ENCODE results near the gene ZNF83. TPM values are rescaled to one million over a fixed set of nuclear protein-coding genes. Genes with fewer than 3 reads are reported as not detected.
"Not testable (repeated sequence)": the region's sequence is repeated elsewhere in the genome, so short reads cannot be mapped to it uniquely, and the experiment has no call there.

The ZNF83 gene
- total RNA-seq, 1 experiment from 2014 or later, result 45.4 TPM

- ChIA-PET CTCF (no interaction called here), POLR2A (ENCODE audit: unreplicated experiment) (no interaction called here)
- H3K9me3 ChIP-seq (ENCODE audit: low read length), result no peaks in the 10 kb centered on the region
Measured at GRCh38 chr19:52685811-52686210, 47.7 kb upstream of the ZNF83 start.

GRCh38 chr19:52681216-52681615 is 43.1 kb upstream of the ZNF83 start:
- peaks cover 11% of the 10 kb centered on the region for H3K4me1 ChIP-seq (ENCODE audit: insufficient read depth, low read length)
- DNase-seq; H3K9ac ChIP-seq (ENCODE audit: low read length); H3K27me3 ChIP-seq (ENCODE audit: low read length); H4K20me1 ChIP-seq (ENCODE audit: low read length); H3F3A ChIP-seq (ENCODE audit: low read length, unreplicated experiment); H2AFZ ChIP-seq (ENCODE audit: low read length); ATAC-seq; BruUV-seq (replicated peaks); CTCF ChIA-PET; intact Hi-C loops (cut with micrococcal nuclease); H3K27ac ChIP-seq (ENCODE audit: low read length); H3K9me3 ChIP-seq (ENCODE audit: low read length); H3K4me2 ChIP-seq (ENCODE audit: low read length); H3K9me2 ChIP-seq (replicated peaks; ENCODE audit: low read length); H3K4me3 ChIP-seq (ENCODE audit: low read length): not testable (repeated sequence)
- peaks cover 53% of the 10 kb centered on the region for H3K36me3 ChIP-seq (ENCODE audit: low read depth, low read length)
- peaks cover 84% of the 10 kb centered on the region for H3K79me2 ChIP-seq (ENCODE audit: low read length)
- POLR2A ChIA-PET (ENCODE audit: unreplicated experiment), result interaction anchor here (0.6 kb wide), 1 partner anchor 115 kb away, joined by 3 read pairs; no protein-coding TSS in a partner anchor

More at GRCh38 chr19:52685811-52686210, 47.7 kb upstream of the ZNF83 start:
- no peak overlapping the region for H3K9ac ChIP-seq (ENCODE audit: low read length)
- DNase-seq, result peak; percentile 42
- H4K20me1 ChIP-seq (ENCODE audit: low read length), result no peaks in the 10 kb centered on the region
- no peaks in the 10 kb centered on the region for H3K9me2 ChIP-seq (replicated peaks; ENCODE audit: low read length)
- no peak for ATAC-seq
- intact Hi-C loops (cut with micrococcal nuclease), result no loop called here
- H3K4me3 ChIP-seq (ENCODE audit: low read length), result no peak overlapping the region
- no peak overlapping the region for H2AFZ ChIP-seq (ENCODE audit: low read length)
- H3K27ac ChIP-seq (ENCODE audit: low read length), result no peak overlapping the region
- no TSS peak for BruUV-seq (replicated peaks)
- H3K4me2 ChIP-seq (ENCODE audit: low read length), result peak overlapping the region; percentile 54
- H3K36me3 ChIP-seq (ENCODE audit: low read depth, low read length), result peaks cover 28% of the 10 kb centered on the region
- peaks cover 34% of the 10 kb centered on the region for H3K4me1 ChIP-seq (ENCODE audit: insufficient read depth, low read length)
- TF ChIP-seq EZH2 (IDR thresholded peaks at IDR 0.05; ENCODE audit: low read length, unreplicated experiment), result no peak
- TF ChIP-seq CTCF (conservative IDR thresholded peaks at IDR 0.05; ENCODE audit: low read depth, low read length), result no peak
- TF ChIP-seq EZH2phosphoT487 (IDR thresholded peaks at IDR 0.05; ENCODE audit: borderline replicate concordance, low read length), result no peak
- peaks cover 83% of the 10 kb centered on the region for H3K79me2 ChIP-seq (ENCODE audit: low read length)
- H3F3A ChIP-seq (ENCODE audit: low read length, unreplicated experiment), result no peaks in the 10 kb centered on the region
- no peaks in the 10 kb centered on the region for H3K27me3 ChIP-seq (ENCODE audit: low read length)

DNA sequence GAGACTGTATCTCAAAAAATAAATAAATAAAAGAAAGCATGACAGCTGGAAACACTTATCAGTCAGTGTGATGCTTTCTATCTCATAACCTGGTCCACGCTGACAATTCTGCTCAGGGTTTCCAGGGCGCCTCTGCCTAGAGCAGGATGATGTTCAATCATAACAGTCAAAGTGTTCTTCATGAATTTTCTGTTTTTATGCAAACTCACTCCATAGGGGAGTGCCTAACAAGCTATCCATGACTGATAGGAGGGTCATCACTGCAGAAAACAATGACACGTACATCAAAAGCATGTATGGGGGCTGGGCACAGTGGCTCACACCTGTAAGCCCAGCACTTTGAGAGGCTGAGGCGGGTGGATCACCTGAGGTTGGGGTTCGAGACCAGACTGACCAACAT is 41.4 kb upstream of the ZNF83 start:
- Histone ChIP-seq H3K27me3 (ENCODE audit: low read length) (no peaks in the 10 kb centered on the region), H3K4me1 (ENCODE audit: insufficient read depth, low read length) (no peaks in the 10 kb centered on the region), H3K4me3 (ENCODE audit: low read length) (no peak overlapping the region), H3K4me2 (ENCODE audit: low read length) (no peak overlapping the region), H3K9ac (ENCODE audit: low read length) (no peak overlapping the region), H4K20me1 (ENCODE audit: low read length) (no peaks in the 10 kb centered on the region), H3K27ac (ENCODE audit: low read length) (no peak overlapping the region), H3K9me2 (replicated peaks; ENCODE audit: low read length) (no peaks in the 10 kb centered on the region), H2AFZ (ENCODE audit: low read length) (no peak overlapping the region), H3K36me3 (ENCODE audit: low read depth, low read length) (peaks cover 55% of the 10 kb centered on the region), H3K79me2 (ENCODE audit: low read length) (peaks cover 82% of the 10 kb centered on the region), H3F3A (ENCODE audit: low read length, unreplicated experiment) (no peaks in the 10 kb centered on the region), H3K9me3 (ENCODE audit: low read length) (no peaks in the 10 kb centered on the region)
- DNase-seq (peak; percentile 15), ATAC-seq (no peak)
- intact Hi-C loops (cut with micrococcal nuclease), result loop anchor here (10.0 kb wide), 1 partner anchor 45 kb away; no protein-coding TSS in a partner anchor
- ChIA-PET CTCF (no interaction called here), POLR2A (ENCODE audit: unreplicated experiment) (no interaction called here)
- TF ChIP-seq EZH2phosphoT487 (IDR thresholded peaks at IDR 0.05; ENCODE audit: borderline replicate concordance, low read length) (no peak), EZH2 (IDR thresholded peaks at IDR 0.05; ENCODE audit: low read length, unreplicated experiment) (no peak), CTCF (conservative IDR thresholded peaks at IDR 0.05; ENCODE audit: low read depth, low read length) (no peak)
- BruUV-seq (replicated peaks), result no TSS peak

GRCh38 chr19:52675239-52675638 is 37.1 kb upstream of the ZNF83 start:
- H3K27ac ChIP-seq (ENCODE audit: low read length); H4K20me1 ChIP-seq (ENCODE audit: low read length); BruUV-seq (replicated peaks); H3F3A ChIP-seq (ENCODE audit: low read length, unreplicated experiment); ATAC-seq; H3K4me3 ChIP-seq (ENCODE audit: low read length); H3K4me1 ChIP-seq (ENCODE audit: insufficient read depth, low read length); H2AFZ ChIP-seq (ENCODE audit: low read length); H3K4me2 ChIP-seq (ENCODE audit: low read length); CTCF ChIA-PET; H3K27me3 ChIP-seq (ENCODE audit: low read length); DNase-seq; H3K9me2 ChIP-seq (replicated peaks; ENCODE audit: low read length); POLR2A ChIA-PET (ENCODE audit: unreplicated experiment); H3K9ac ChIP-seq (ENCODE audit: low read length): not testable (repeated sequence)
- peaks cover 78% of the 10 kb centered on the region for H3K79me2 ChIP-seq (ENCODE audit: low read length)
- intact Hi-C loops (cut with micrococcal nuclease), result loop anchor here (10.0 kb wide), 1 partner anchor 50 kb away; no protein-coding TSS in a partner anchor
- peaks cover 22% of the 10 kb centered on the region; the same call in 1 of the 2 replicates for H3K9me3 ChIP-seq (ENCODE audit: low read length)
- peaks cover 76% of the 10 kb centered on the region for H3K36me3 ChIP-seq (ENCODE audit: low read depth, low read length)

All from PC-3 (cell line).